Fibroblast of lung (primary cell): ENCODE data around the gene UBXN11. TPM values are rescaled to one million over a fixed set of nuclear protein-coding genes. Genes with fewer than 3 reads are reported as not detected.
"Not testable (repeated sequence)": the region's sequence is repeated elsewhere in the genome, so short reads cannot be mapped to it uniquely, and the experiment has no call there.

Experiments
- DNase-seq, 2 donors: peaks; one replicate each; pipeline versions ENCODE4 v3.0.0 to v3.0.0-alpha.2; 2010; ENCODE audit warnings: low read depth in 2 of 2
- H2AFZ ChIP-seq: 2 replicates; pipeline ENCODE4 v1.5.1; 2012; ENCODE audit warnings: low read length, control low read depth, inconsistent platforms
- H3K27ac ChIP-seq: 2 replicates; pipeline ENCODE4 v1.5.1; 2011; ENCODE audit warnings: low read length, control low read depth; ENCODE audit not compliant: insufficient read depth
- H3K27me3 ChIP-seq: 2 replicates; pipeline ENCODE4 v1.5.1; 2011; ENCODE audit warnings: mild to moderate bottlenecking, low read length; ENCODE audit not compliant: control insufficient read depth, insufficient read depth
- H3K36me3 ChIP-seq: 2 replicates; pipeline ENCODE4 v1.5.1; 2011; ENCODE audit warnings: low read length; ENCODE audit not compliant: control insufficient read depth, insufficient read depth
- H3K4me1 ChIP-seq: 2 replicates; pipeline ENCODE4 v1.5.1; 2011; ENCODE audit warnings: low read length; ENCODE audit not compliant: control insufficient read depth, insufficient read depth; ENCODE audit errors: extremely low read depth
- H3K4me2 ChIP-seq: 2 replicates; pipeline ENCODE4 v1.5.1; 2011; ENCODE audit warnings: low read length, control low read depth; ENCODE audit not compliant: insufficient read depth; ENCODE audit errors: extremely low read depth
- H3K4me3 ChIP-seq, 4 experiments: fragments of 200-600 bp in 1 of 4; sonication (generic) in 1 of 4; replicated peaks in 1 of 4; 2 replicates each; pipeline ENCODE4 v1.5.1; 2011 to 2016; ENCODE audit warnings: low read length in 4 of 4, low read depth in 3 of 4, mild to moderate bottlenecking in 3 of 4, control low read depth in 2 of 4, inconsistent platforms in 1 of 4, mixed read lengths in 1 of 4; ENCODE audit not compliant: insufficient read depth in 1 of 4; ENCODE audit errors: control extremely low read depth in 1 of 4
- H3K79me2 ChIP-seq: 2 replicates; pipeline ENCODE4 v1.5.1; 2012; ENCODE audit warnings: mild to moderate bottlenecking, low read length, inconsistent platforms; ENCODE audit not compliant: control insufficient read depth, insufficient read depth
- H3K9ac ChIP-seq: 2 replicates; pipeline ENCODE4 v1.5.1; 2011; ENCODE audit warnings: mild to moderate bottlenecking, low read length, control low read depth; ENCODE audit not compliant: insufficient read depth
- H3K9me3 ChIP-seq: 2 replicates; pipeline ENCODE4 v1.5.1; 2012; ENCODE audit warnings: low read depth, low read length; ENCODE audit not compliant: control insufficient read depth, insufficient read depth
- H4K20me1 ChIP-seq: 2 replicates; pipeline ENCODE4 v1.5.1; 2011; ENCODE audit warnings: low read length; ENCODE audit not compliant: control insufficient read depth, insufficient read depth; ENCODE audit errors: extremely low read depth
- EZH2 ChIP-seq: IDR thresholded peaks from 2 replicates; pipeline ENCODE4 v1.5.1; 2012; ENCODE audit warnings: low read length, control low read depth, mild to moderate bottlenecking; ENCODE audit errors: missing control alignments
- polyA plus RNA-seq, 2 donors: library from polyadenylated mRNA; depleted of rRNA in 1 of 2; stranded (reverse) in 1 of 2; unstranded in 1 of 2; fragments of >200 nt; gene quantifications; 2 replicates each; pipeline ENCODE4 v1.2.1, GENCODE V29; 2011 to 2012; ENCODE audit warnings: missing spikeins in 1 of 2
- total RNA-seq: library from RNA; depleted of rRNA; stranded (reverse); fragments of >200 nt; gene quantifications from 2 replicates; pipeline ENCODE4 v1.2.1, GENCODE V29; 2014
- TF ChIP-seq, protein P1 (sequence below), 2 donors: IDR thresholded peaks in 1 of 2; conservative IDR thresholded peaks in 1 of 2; 1 replicate in 1 of 2; 2 replicates in 1 of 2; pipeline ENCODE4 v1.5.1; 2011 to 2012; ENCODE audit warnings: low read length in 2 of 2, control low read depth in 1 of 2, inconsistent platforms in 1 of 2, low read depth in 1 of 2, mild to moderate bottlenecking in 1 of 2

UBXN11 gene
- total and polyA plus RNA-seq, 2 donors (not counting 1 experiment from before 2014, with no cell fraction given) = 3.5 to 7.1 TPM

- TF ChIP-seq, protein P1, sequence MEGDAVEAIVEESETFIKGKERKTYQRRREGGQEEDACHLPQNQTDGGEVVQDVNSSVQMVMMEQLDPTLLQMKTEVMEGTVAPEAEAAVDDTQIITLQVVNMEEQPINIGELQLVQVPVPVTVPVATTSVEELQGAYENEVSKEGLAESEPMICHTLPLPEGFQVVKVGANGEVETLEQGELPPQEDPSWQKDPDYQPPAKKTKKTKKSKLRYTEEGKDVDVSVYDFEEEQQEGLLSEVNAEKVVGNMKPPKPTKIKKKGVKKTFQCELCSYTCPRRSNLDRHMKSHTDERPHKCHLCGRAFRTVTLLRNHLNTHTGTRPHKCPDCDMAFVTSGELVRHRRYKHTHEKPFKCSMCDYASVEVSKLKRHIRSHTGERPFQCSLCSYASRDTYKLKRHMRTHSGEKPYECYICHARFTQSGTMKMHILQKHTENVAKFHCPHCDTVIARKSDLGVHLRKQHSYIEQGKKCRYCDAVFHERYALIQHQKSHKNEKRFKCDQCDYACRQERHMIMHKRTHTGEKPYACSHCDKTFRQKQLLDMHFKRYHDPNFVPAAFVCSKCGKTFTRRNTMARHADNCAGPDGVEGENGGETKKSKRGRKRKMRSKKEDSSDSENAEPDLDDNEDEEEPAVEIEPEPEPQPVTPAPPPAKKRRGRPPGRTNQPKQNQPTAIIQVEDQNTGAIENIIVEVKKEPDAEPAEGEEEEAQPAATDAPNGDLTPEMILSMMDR (conservative IDR thresholded peaks at IDR 0.05 in 1 of 2, IDR thresholded peaks at IDR 0.05 in 1 of 2; ENCODE audit: low read depth in 1 of 2, low read length in 2 of 2) = no peak
- no peak for TF ChIP-seq EZH2
- Histone ChIP-seq H3K27ac (no peak overlapping the region), H3K9me3 (no peaks in the 10 kb centered on the region), H3K79me2 (no peaks in the 10 kb centered on the region), H3K4me3 (peak overlapping the region in 3 of 4 experiments; percentile 38 to 51 (median 47)), H3K9ac (no peak overlapping the region), H3K27me3 (peaks cover 10% of the 10 kb centered on the region), H3K4me1 (no peaks in the 10 kb centered on the region), H3K36me3 (no peaks in the 10 kb centered on the region), H3K4me2 (peak overlapping the region; percentile 92), H2AFZ (no peak overlapping the region), H4K20me1 (no peaks in the 10 kb centered on the region)
- DNase-seq = no peak
Measured at GRCh38 chr1:26336477-26337205, 30.2 kb upstream of the UBXN11 start.

DNA sequence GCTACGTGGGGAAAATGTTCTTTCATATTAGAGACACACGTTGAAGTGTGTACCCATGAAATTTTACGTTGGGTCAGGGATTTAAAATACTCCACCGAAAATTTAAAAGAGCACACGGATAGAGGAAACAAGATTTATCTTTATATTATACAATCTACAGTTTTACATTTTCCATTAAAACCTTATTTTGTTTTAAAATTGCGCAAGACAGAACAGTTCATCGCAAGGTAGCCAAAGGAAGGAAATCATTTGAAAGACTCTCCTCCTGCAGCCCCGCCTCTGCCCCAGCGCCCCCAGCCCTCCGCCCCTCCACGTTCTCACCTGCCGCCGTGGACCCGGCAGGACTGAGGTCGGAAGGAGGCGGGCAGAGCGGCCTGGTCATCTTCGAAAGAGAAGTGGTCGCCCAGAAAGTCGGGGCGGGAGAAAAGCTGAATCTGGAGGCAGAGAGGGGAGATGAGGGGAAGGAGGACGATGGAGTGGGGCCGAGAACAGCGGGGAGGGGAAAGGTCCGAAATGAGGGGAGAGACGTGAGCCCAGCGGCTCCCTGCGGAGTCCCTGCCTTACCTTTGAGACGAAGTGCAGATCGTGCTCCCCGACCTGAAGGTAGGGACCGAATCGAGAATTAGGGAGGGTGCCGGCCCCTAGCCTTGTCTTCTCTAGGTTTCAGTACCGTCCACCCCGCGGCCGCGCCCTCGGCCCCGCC is 29.5 kb upstream of the UBXN11 start:
- TF ChIP-seq, protein P1 (conservative IDR thresholded peaks at IDR 0.05 in 1 of 2, IDR thresholded peaks at IDR 0.05 in 1 of 2; ENCODE audit: low read depth in 1 of 2, low read length in 2 of 2) = no peak
- no peak for TF ChIP-seq EZH2
- DNase-seq = no peak
- H3K9ac ChIP-seq = no peak overlapping the region

DNA sequence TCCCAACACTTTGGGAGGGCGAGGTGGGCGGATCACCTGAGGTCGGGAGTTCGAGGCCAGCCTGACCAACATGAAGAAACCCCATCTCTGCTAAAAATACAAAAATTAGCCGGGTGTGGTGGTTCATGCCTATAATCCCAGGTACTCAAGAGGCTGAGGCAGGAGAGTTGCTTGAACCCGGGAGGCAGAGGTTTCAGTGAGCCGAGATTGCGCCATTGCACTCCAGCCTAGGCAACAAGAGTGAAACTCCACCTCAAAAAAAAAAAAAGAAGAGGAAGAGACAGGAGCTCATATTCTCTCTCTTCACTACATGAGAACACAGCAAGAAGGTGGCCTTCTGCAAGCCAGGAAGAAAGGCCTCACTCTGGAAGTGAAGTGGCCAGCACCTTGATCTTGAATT is 26.9 kb upstream of the UBXN11 start:
- not testable (repeated sequence) for H3K4me1 ChIP-seq, H3K4me2 ChIP-seq, H3K4me3 ChIP-seq

More for the DNA sequence above, 29.5 kb upstream of the UBXN11 start:
- Histone ChIP-seq H3K9me3 (no peaks in the 10 kb centered on the region), H3K27me3 (peaks cover 10% of the 10 kb centered on the region), H3K4me2 (peak overlapping the region; percentile 92), H3K79me2 (no peaks in the 10 kb centered on the region), H4K20me1 (no peaks in the 10 kb centered on the region), H3K27ac (no peak overlapping the region), H3K4me1 (no peaks in the 10 kb centered on the region), H2AFZ (peak overlapping the region; percentile 88), H3K4me3 (peak overlapping the region; percentile 38 to 68 (median 49)), H3K36me3 (no peaks in the 10 kb centered on the region)

More for the DNA sequence above, 26.9 kb upstream of the UBXN11 start:
- H3K27ac ChIP-seq, DNase-seq, H2AFZ ChIP-seq, H4K20me1 ChIP-seq, H3K27me3 ChIP-seq, H3K9me3 ChIP-seq, H3K9ac ChIP-seq, H3K36me3 ChIP-seq, H3K79me2 ChIP-seq: not testable (repeated sequence)
